ENCODE results near the gene CCDC177.

Gene CCDC177

DNA sequence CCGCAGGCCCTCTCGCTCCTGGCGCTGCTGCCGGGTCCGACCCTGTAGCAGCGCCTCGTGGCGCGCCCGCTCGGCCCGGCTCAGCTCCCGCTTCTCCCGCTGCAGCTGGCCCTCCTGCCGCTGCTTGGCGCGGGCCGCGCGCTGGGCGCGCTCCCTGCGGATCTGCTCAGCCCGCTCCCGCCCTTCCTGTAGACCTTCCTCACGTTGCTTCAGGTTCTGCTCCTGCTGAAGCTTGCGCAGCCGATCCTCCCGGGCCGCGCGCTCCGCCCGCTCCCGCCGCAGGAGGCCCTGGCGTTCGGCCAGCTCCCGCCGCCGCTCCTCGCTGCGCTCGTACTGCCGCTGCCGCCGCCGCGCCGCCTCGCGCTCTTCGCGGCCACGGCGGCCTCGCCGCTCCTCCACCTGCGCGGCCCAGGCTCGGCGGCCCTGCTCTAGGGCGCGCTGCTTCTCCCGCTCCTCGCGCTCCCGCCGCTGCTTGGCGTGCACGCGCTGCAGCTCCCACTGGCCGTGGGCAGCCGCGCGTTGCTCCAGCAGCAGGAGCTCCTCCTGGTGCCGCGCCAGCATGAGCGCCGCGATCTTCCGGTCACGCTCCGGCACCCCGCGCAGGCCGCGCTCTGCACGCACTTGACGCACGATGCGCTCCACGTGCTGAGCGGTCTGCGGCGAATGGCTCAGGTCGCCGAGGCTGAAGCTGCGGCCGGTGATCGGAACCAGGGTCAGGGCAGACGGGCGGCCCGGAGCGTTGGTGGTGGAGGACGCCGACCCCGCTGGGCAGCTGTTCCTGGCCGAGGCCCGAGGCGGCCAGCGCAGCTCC, 2.4 kb downstream of the CCDC177 start:
- POLR2A ChIA-PET (ENCODE audit: low non-redundant PET), result no interaction called here

DNA sequence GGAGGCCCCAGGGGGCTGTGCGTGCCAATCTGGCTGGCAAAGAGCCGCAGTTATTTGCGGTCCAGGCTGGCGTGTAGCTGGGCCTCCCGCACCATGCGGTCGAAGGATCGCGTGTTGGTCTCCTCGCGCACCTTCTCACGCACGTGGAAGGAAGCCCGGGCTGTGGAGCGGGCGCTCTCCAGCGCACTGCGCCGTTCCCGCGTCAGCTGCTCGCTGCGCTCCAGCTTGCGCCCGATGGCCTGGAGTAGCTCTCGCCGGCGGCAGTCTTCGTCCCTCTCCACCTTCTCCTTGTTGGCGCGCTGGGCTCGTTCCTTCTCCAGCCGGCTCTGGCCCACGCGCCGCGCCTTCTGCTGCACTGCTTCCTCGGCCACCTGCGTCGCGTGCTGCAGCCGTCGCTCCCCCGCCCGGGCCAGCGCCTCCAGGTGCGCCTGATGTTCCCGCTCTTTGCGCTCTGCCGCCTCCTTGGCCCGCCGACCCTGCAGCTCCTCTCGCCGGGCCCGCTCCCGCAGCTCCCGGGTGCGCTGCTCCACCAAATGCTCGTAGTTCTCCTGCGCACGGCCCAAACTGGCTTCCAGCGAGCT, 3.1 kb downstream of the CCDC177 start:
- TF ChIP-seq CTCF (conservative IDR thresholded peaks at IDR 0.05; ENCODE audit: low read depth), result no peak
- H3K27ac ChIP-seq, result no peak overlapping the region
- ChIA-PET CTCF (interaction anchor here (1.5 to 1.9 kb wide), 2 partner anchors 36 to 156 kb away, joined by 6 to 11 read pairs; no protein-coding TSS in a partner anchor), POLR2A (ENCODE audit: low non-redundant PET) (no interaction called here)
- no peak for DNase-seq (ENCODE audit: low spot score)

More for the DNA sequence above, 2.4 kb downstream of the CCDC177 start:
- TF ChIP-seq CTCF (conservative IDR thresholded peaks at IDR 0.05; ENCODE audit: low read depth), result no peak
- H3K27ac ChIP-seq, result no peak overlapping the region
- CTCF ChIA-PET, result interaction anchor here (0.5 to 1.9 kb wide), 5 partner anchors 26 to 546 kb away, joined by 3 to 11 read pairs (median 3); no protein-coding TSS in a partner anchor
- no peak for DNase-seq (ENCODE audit: low spot score)

- no peak for DNase-seq (ENCODE audit: low spot score)
Measured at GRCh38 chr14:69570836-69571330, 3.8 kb downstream of the CCDC177 start.

DNA sequence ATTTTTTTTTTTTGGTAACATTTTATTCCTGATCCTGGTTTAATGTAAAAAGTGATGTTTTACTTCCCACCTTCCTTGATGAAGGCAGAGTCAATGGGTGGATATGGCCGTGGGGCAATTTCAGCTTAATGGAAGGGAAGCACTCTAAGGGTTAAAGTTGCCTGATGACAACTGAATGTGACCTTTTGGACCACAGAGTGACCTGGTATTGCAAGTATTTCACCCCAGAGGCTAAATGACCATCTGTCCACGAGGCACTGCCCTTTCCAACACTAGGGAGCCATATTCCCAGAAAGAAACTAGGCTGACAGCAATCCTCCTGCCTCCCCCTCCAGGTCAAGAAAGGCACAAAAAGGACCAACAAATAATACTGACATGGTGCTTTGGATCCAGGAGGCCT, 4.8 kb downstream of the CCDC177 start:
- TF ChIP-seq CTCF (conservative IDR thresholded peaks at IDR 0.05; ENCODE audit: low read depth), result no peak
- POLR2A ChIA-PET (ENCODE audit: low non-redundant PET), result no interaction called here
- CTCF ChIA-PET, result interaction anchor here (0.6 to 1.4 kb wide), 2 partner anchors 13 to 34 kb away, joined by 3 read pairs; no protein-coding TSS in a partner anchor
- DNase-seq (ENCODE audit: low spot score), result no peak
- H3K27ac ChIP-seq, result no peak overlapping the region

More at GRCh38 chr14:69570836-69571330, 3.8 kb downstream of the CCDC177 start:
- CTCF ChIA-PET, result interaction anchor here (1.9 kb wide), 1 partner anchor 35 kb away, joined by 11 read pairs; no protein-coding TSS in a partner anchor
- TF ChIP-seq CTCF (conservative IDR thresholded peaks at IDR 0.05; ENCODE audit: low read depth), result no peak
- POLR2A ChIA-PET (ENCODE audit: low non-redundant PET), result interaction anchor here (0.6 kb wide), 1 partner anchor 9 kb away, joined by 4 read pairs; no protein-coding TSS in a partner anchor
- H3K27ac ChIP-seq, result no peak overlapping the region

DNA sequence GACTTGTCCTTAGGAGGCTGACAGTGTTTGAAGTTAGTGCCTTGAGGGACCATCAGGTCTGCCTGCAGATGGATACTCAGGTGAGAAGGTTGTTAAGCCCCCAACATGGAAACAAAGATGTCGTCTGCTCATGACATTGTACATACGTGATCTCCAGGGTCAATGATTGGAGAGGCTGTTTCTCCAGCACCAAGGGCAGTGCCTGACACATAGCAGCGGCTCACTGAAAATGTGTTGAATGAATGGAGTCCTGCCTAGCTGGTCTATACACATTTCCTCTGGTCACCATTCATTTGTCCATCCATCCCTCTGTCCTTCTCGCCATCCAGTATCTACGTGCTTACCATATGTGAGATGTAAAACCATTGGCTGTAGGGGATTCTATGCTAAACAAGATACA, 7.1 kb downstream of the CCDC177 start:
- POLR2A ChIA-PET (ENCODE audit: low non-redundant PET), result no interaction called here
- no peak for TF ChIP-seq CTCF (conservative IDR thresholded peaks at IDR 0.05; ENCODE audit: low read depth)
- no peak for DNase-seq (ENCODE audit: low spot score)
- H3K27ac ChIP-seq, result no peak overlapping the region
- CTCF ChIA-PET, result no interaction called here

GRCh38 chr14:69561893-69562292, 12.8 kb downstream of the CCDC177 start:
- no peak for DNase-seq (ENCODE audit: low spot score)
- ChIA-PET CTCF (interaction anchor here (1.2 kb wide), 1 partner anchor 13 kb away, joined by 8 read pairs; the partner anchor contains the start of gene CCDC177), POLR2A (ENCODE audit: low non-redundant PET) (interaction anchor here (0.6 kb wide), 1 partner anchor 9 kb away, joined by 4 read pairs; no protein-coding TSS in a partner anchor)

More at GRCh38 chr14:69561893-69562292, 12.8 kb downstream of the CCDC177 start:
- H3K27ac ChIP-seq, result no peak overlapping the region
- TF ChIP-seq CTCF (conservative IDR thresholded peaks at IDR 0.05; ENCODE audit: low read depth), result no peak
